Measurements from ENCODE around the gene PLIN5. TPM values are rescaled to one million over a fixed set of nuclear protein-coding genes. Genes with fewer than 3 reads are reported as not detected.

The PLIN5 gene
- polyA plus RNA-seq, 1 donor (not counting 4 experiments of a cell fraction or from before 2014, with no cell fraction given) = not detected

- Histone ChIP-seq H2AFZ (ENCODE audit: control insufficient read depth, low read length) (no peak overlapping the region), H3K36me3 (ENCODE audit: control insufficient read depth in 2 of 2, extremely low read depth in 1 of 2, insufficient read depth in 2 of 2, low read length in 2 of 2) (peaks cover 12 to 21% of the 10 kb centered on the region in 2 experiments), H3K4me1 (ENCODE audit: control insufficient read depth, extremely low read depth, insufficient read depth, low read length) (peaks cover 5% of the 10 kb centered on the region), H4K20me1 (ENCODE audit: control insufficient read depth, extremely low read depth, insufficient read depth, low read length) (no peaks in the 10 kb centered on the region), H3K4me2 (ENCODE audit: control insufficient read depth, extremely low read depth, insufficient read depth, low read depth, low read length) (no peak overlapping the region), H3K9ac (ENCODE audit: control insufficient read depth, extremely low read depth, insufficient read depth, low read length) (no peak overlapping the region), H3K79me2 (ENCODE audit: control insufficient read depth, insufficient read depth, low read length) (no peaks in the 10 kb centered on the region), H3K27ac (ENCODE audit: control insufficient read depth, insufficient read depth, low read length) (no peak overlapping the region), H3K9me3 (ENCODE audit: control insufficient read depth, low read depth, low read length) (no peaks in the 10 kb centered on the region), H3K4me3 (ENCODE audit: control insufficient read depth in 2 of 3, extremely low read depth in 1 of 3, insufficient read depth in 2 of 3, low read depth in 1 of 3, low read length in 3 of 3) (no peak overlapping the region), H3K27me3 (ENCODE audit: control insufficient read depth, extremely low read depth, insufficient read depth, low read length) (no peaks in the 10 kb centered on the region), H3K9me1 (ENCODE audit: control insufficient read depth, extremely low read depth, insufficient read depth, low read length) (peaks cover 2% of the 10 kb centered on the region)
- TF ChIP-seq CTCF (optimal IDR thresholded peaks at IDR 0.05 in 1 of 3, IDR thresholded peaks at IDR 0.05 in 1 of 3, conservative IDR thresholded peaks at IDR 0.05 in 1 of 3; ENCODE audit: extremely low read depth in 1 of 3, insufficient read depth in 2 of 3, low read length in 3 of 3) (no peak), EZH2 (IDR thresholded peaks at IDR 0.05; ENCODE audit: low read length) (no peak)
- no peak for DNase-seq (ENCODE audit: low read depth, low spot score)
- dilution Hi-C loops (cut with MboI; ENCODE audit: extremely low pct_ligation_motif_present, low sequenced_read_pairs) = no loop called here
- no peak for FAIRE-seq
Observed at GRCh38 chr19:4501691-4502090, 33.3 kb downstream of the PLIN5 start.

GRCh38 chr19:4500841-4501591, 34.0 kb downstream of the PLIN5 start:
- H3K79me2 ChIP-seq (ENCODE audit: control insufficient read depth, insufficient read depth, low read length) = no peaks in the 10 kb centered on the region
- no peaks in the 10 kb centered on the region for H4K20me1 ChIP-seq (ENCODE audit: control insufficient read depth, extremely low read depth, insufficient read depth, low read length)
- H3K27ac ChIP-seq (ENCODE audit: control insufficient read depth, insufficient read depth, low read length) = no peak overlapping the region
- no peaks in the 10 kb centered on the region for H3K4me1 ChIP-seq (ENCODE audit: control insufficient read depth, extremely low read depth, insufficient read depth, low read length)
- TF ChIP-seq EZH2 (IDR thresholded peaks at IDR 0.05; ENCODE audit: low read length) = no peak
- TF ChIP-seq CTCF (optimal IDR thresholded peaks at IDR 0.05 in 1 of 3, IDR thresholded peaks at IDR 0.05 in 1 of 3, conservative IDR thresholded peaks at IDR 0.05 in 1 of 3; ENCODE audit: extremely low read depth in 1 of 3, insufficient read depth in 2 of 3, low read length in 3 of 3) = no peak
- no peaks in the 10 kb centered on the region for H3K27me3 ChIP-seq (ENCODE audit: control insufficient read depth, extremely low read depth, insufficient read depth, low read length)
- H3K4me3 ChIP-seq (ENCODE audit: control insufficient read depth in 2 of 3, extremely low read depth in 1 of 3, insufficient read depth in 2 of 3, low read depth in 1 of 3, low read length in 3 of 3) = no peak overlapping the region
- H3K36me3 ChIP-seq (ENCODE audit: control insufficient read depth in 2 of 2, extremely low read depth in 1 of 2, insufficient read depth in 2 of 2, low read length in 2 of 2) = peaks cover 14 to 22% of the 10 kb centered on the region in 2 experiments
- no peak overlapping the region for H2AFZ ChIP-seq (ENCODE audit: control insufficient read depth, low read length)
- H3K9me1 ChIP-seq (ENCODE audit: control insufficient read depth, extremely low read depth, insufficient read depth, low read length) = no peaks in the 10 kb centered on the region
- H3K4me2 ChIP-seq (ENCODE audit: control insufficient read depth, extremely low read depth, insufficient read depth, low read depth, low read length) = no peak overlapping the region
- dilution Hi-C loops (cut with MboI; ENCODE audit: extremely low pct_ligation_motif_present, low sequenced_read_pairs) = no loop called here
- no peak for FAIRE-seq
- H3K9ac ChIP-seq (ENCODE audit: control insufficient read depth, extremely low read depth, insufficient read depth, low read length) = no peak overlapping the region
- DNase-seq (ENCODE audit: low read depth, low spot score) = no peak
- H3K9me3 ChIP-seq (ENCODE audit: control insufficient read depth, low read depth, low read length) = no peaks in the 10 kb centered on the region

All from keratinocyte (primary cell).